HEK293 (cell line): ENCODE measurements around the gene ZNF106.

Experiments
- CTCF ChIA-PET: fragments of 350-600 bp; formaldehyde crosslinking; extraction: SDS; loops from one replicate; lab custom pipeline; 2021; ENCODE audit warnings: antibody characterized with exemption; lab: Yijun Ruan, JAX
- POLR2A ChIA-PET: fragments of 300-600 bp; formaldehyde crosslinking; extraction: SDS; loops from one replicate; lab custom pipeline; 2020; ENCODE audit warnings: antibody characterized with exemption, inconsistent platforms; lab: Yijun Ruan, JAX
- H3K27ac ChIP-seq: fragments of 200-500 bp; sonication (Bioruptor generic); 2 replicates; pipeline ENCODE4 v1.5.1; 2014; ENCODE audit warnings: low read depth, low read length, control low read depth, inconsistent platforms; ENCODE audit errors: extremely low read depth
- H3K36me3 ChIP-seq, 2 experiments: fragments of 200-500 bp in 1 of 2; sonication (Bioruptor generic) in 1 of 2; 1 replicate in 1 of 2; 2 replicates in 1 of 2; pipeline ENCODE4 v1.5.1; 2014 to 2017; ENCODE audit warnings: inconsistent platforms in 2 of 2, low read length in 2 of 2; ENCODE audit not compliant: control insufficient read depth in 2 of 2, insufficient read depth in 1 of 2
- H3K4me1 ChIP-seq: fragments of 200-500 bp; sonication (Bioruptor generic); 2 replicates; pipeline ENCODE4 v1.5.1; 2014; ENCODE audit warnings: mild to moderate bottlenecking, low read length, inconsistent platforms; ENCODE audit not compliant: control insufficient read depth, insufficient read depth
- H3K4me3 ChIP-seq: 2 replicates; pipeline ENCODE4 v1.5.1; 2011; ENCODE audit warnings: low read depth, mild to moderate bottlenecking, control low read depth, low read length, moderate library complexity
- H3K9me3 ChIP-seq: fragments of 200-500 bp; sonication (Bioruptor generic); 2 replicates; pipeline ENCODE4 v1.5.1; 2014; ENCODE audit warnings: low read depth, low read length, inconsistent platforms; ENCODE audit not compliant: control insufficient read depth, insufficient read depth
- BCL6B ChIP-seq: fragments of 450-650 bp; formaldehyde crosslinking; IDR thresholded peaks from 2 replicates; pipeline ENCODE4 v1.5.1; 2017; ENCODE audit warnings: missing biosample characterization, missing genetic modification characterization
- GFI1B ChIP-seq: fragments of 450-650 bp; formaldehyde crosslinking; IDR thresholded peaks from 2 replicates; pipeline ENCODE4 v1.5.1; 2016; ENCODE audit warnings: missing biosample characterization, missing genetic modification characterization
- HOXC10 ChIP-seq: sonication (generic); formaldehyde crosslinking; IDR thresholded peaks from 2 replicates; pipeline ENCODE4 v1.8.1; 2023; ENCODE audit warnings: mild to moderate bottlenecking, missing genetic modification reagents
- IKZF3 ChIP-seq: fragments of 450-650 bp; IDR thresholded peaks from 2 replicates; pipeline ENCODE4 v1.5.0; 2018; ENCODE audit warnings: missing biosample characterization, mild to moderate bottlenecking, missing genetic modification characterization, moderate library complexity
- KLF8 ChIP-seq: fragments of 450-650 bp; formaldehyde crosslinking; IDR thresholded peaks from 2 replicates; pipeline ENCODE4 v1.5.1; 2016; ENCODE audit warnings: missing biosample characterization, missing genetic modification characterization
- MEIS1 ChIP-seq: sonication (generic); formaldehyde crosslinking; IDR thresholded peaks from 2 replicates; pipeline ENCODE4 v1.8.1; 2022; ENCODE audit warnings: missing genetic modification reagents, mild to moderate bottlenecking, borderline replicate concordance
- PRDM10 ChIP-seq: fragments of 450-650 bp; formaldehyde crosslinking; IDR thresholded peaks from 2 replicates; pipeline ENCODE4 v1.5.1; 2016; ENCODE audit warnings: missing biosample characterization, missing genetic modification characterization
- PRDM4 ChIP-seq: fragments of 450-650 bp; formaldehyde crosslinking; IDR thresholded peaks from 2 replicates; pipeline ENCODE4 v1.5.1; 2017; ENCODE audit warnings: missing biosample characterization, missing genetic modification characterization
- PRDM6 ChIP-seq: fragments of 450-650 bp; formaldehyde crosslinking; IDR thresholded peaks from 2 replicates; pipeline ENCODE4 v1.5.1; 2017; ENCODE audit warnings: missing biosample characterization, missing genetic modification characterization
- ZFHX2 ChIP-seq: fragments of 450-650 bp; formaldehyde crosslinking; conservative IDR thresholded peaks from 2 replicates; pipeline ENCODE4 v1.5.1; 2016; ENCODE audit warnings: missing biosample characterization, missing genetic modification characterization
- ZFP41 ChIP-seq: fragments of 450-650 bp; formaldehyde crosslinking; IDR thresholded peaks from 2 replicates; pipeline ENCODE4 v1.5.1; 2016; ENCODE audit warnings: missing biosample characterization, missing genetic modification characterization, borderline replicate concordance
- ZNF221 ChIP-seq: fragments of 450-650 bp; formaldehyde crosslinking; IDR thresholded peaks from 2 replicates; pipeline ENCODE4 v1.5.1; 2017; ENCODE audit warnings: missing biosample characterization, missing genetic modification characterization, borderline replicate concordance
- ZNF292 ChIP-seq: fragments of 450-650 bp; formaldehyde crosslinking; IDR thresholded peaks from 2 replicates; pipeline ENCODE4 v1.5.1; 2016; ENCODE audit warnings: low read depth, missing biosample characterization, missing genetic modification characterization, borderline replicate concordance
- ZNF324 ChIP-seq: fragments of 450-650 bp; formaldehyde crosslinking; IDR thresholded peaks from 2 replicates; pipeline ENCODE4 v1.5.1; 2016; ENCODE audit warnings: missing biosample characterization, missing genetic modification characterization
- ZNF335 ChIP-seq: fragments of 450-650 bp; formaldehyde crosslinking; conservative IDR thresholded peaks from 2 replicates; pipeline ENCODE4 v1.5.1; 2016; ENCODE audit warnings: missing biosample characterization, missing genetic modification characterization
- ZNF416 ChIP-seq: fragments of 450-650 bp; formaldehyde crosslinking; IDR thresholded peaks from 2 replicates; pipeline ENCODE4 v1.5.1; 2016; ENCODE audit warnings: missing biosample characterization, missing genetic modification characterization
- ZNF521 ChIP-seq: fragments of 450-650 bp; formaldehyde crosslinking; IDR thresholded peaks from 2 replicates; pipeline ENCODE4 v1.5.1; 2017; ENCODE audit warnings: missing biosample characterization, mild to moderate bottlenecking, missing genetic modification characterization
- ZNF561 ChIP-seq: fragments of 450-650 bp; IDR thresholded peaks from 2 replicates; pipeline ENCODE4 v1.5.1; 2018; ENCODE audit warnings: missing biosample characterization, missing genetic modification characterization, borderline replicate concordance
- ZNF585B ChIP-seq: fragments of 450-650 bp; formaldehyde crosslinking; IDR thresholded peaks from 2 replicates; pipeline ENCODE4 v1.5.1; 2016; ENCODE audit warnings: missing biosample characterization, missing genetic modification characterization
- ZNF658 ChIP-seq: fragments of 450-650 bp; formaldehyde crosslinking; IDR thresholded peaks from 2 replicates; pipeline ENCODE4; 2016; ENCODE audit warnings: missing biosample characterization, missing genetic modification characterization
- ZNF704 ChIP-seq: fragments of 450-650 bp; formaldehyde crosslinking; IDR thresholded peaks from 2 replicates; pipeline ENCODE4 v1.5.1; 2016; ENCODE audit warnings: missing biosample characterization, missing genetic modification characterization
- ZNF768 ChIP-seq: fragments of 450-650 bp; formaldehyde crosslinking; IDR thresholded peaks from 2 replicates; pipeline ENCODE4 v1.5.1; 2018; ENCODE audit warnings: missing biosample characterization, mild to moderate bottlenecking, missing genetic modification characterization

Gene ZNF106

GRCh38 chr15:42498212-42499068 is 7.5 kb upstream of the ZNF106 start (continued):
- TF ChIP-seq PRDM4 (tag by site-specific recombination) = peak; percentile 52; the same call in 1 of the 2 replicates
- no peak for TF ChIP-seq ZNF704 (tag by site-specific recombination)
- TF ChIP-seq ZNF561 (tag by site-specific recombination) = no peak
- no peak for TF ChIP-seq ZFP41 (tag by site-specific recombination)
- TF ChIP-seq ZNF416 (tag by site-specific recombination) = no peak
- TF ChIP-seq ZFHX2 (tag by site-specific recombination) = peak; percentile 26; the same call in 1 of the 2 replicates
- TF ChIP-seq ZNF521 (tag by site-specific recombination) = no peak
- TF ChIP-seq PRDM6 (tag by site-specific recombination) = peak; percentile 20
- peak; percentile 60 for TF ChIP-seq ZNF585B (tag by site-specific recombination)

- POLR2A ChIA-PET = interaction anchor here (0.9 to 1.1 kb wide), 2 partner anchors 80 to 222 kb away, joined by 3 to 4 read pairs; partner anchors contain the start of genes GANC, STARD9 and TMEM87A
- H3K4me3 ChIP-seq = peak within 1 kb of the TSS; percentile 81
- H3K36me3 ChIP-seq = no peaks in the 10 kb centered on the region
- H3K9me3 ChIP-seq = no peaks in the 10 kb centered on the region
- H3K4me1 ChIP-seq = no peaks in the 10 kb centered on the region; the same call in 1 of the 2 replicates
- peak within 1 kb of the TSS; percentile 46; the same call in 1 of the 2 replicates for H3K27ac ChIP-seq
- CTCF ChIA-PET = interaction anchor here (1.0 kb wide), 2 partner anchors 24 to 110 kb away, joined by 3 read pairs; no protein-coding TSS in a partner anchor
- TF ChIP-seq BCL6B (tag by site-specific recombination) = no peak
- no peak for TF ChIP-seq KLF8
- TF ChIP-seq ZNF292 (tag by site-specific recombination) = no peak
- TF ChIP-seq ZNF335 (tag by site-specific recombination) = peak; percentile 95
- TF ChIP-seq GFI1B = no peak
- no peak for TF ChIP-seq ZNF658 (tag by site-specific recombination)
- TF ChIP-seq PRDM10 (tag by site-specific recombination) = peak; percentile 72
- TF ChIP-seq ZNF324 (tag by site-specific recombination) = no peak
- no peak for TF ChIP-seq ZNF768 (tag by site-specific recombination)
- TF ChIP-seq IKZF3 = no peak
- no peak for TF ChIP-seq ZNF221 (tag by site-specific recombination)
- no peak for TF ChIP-seq HOXC10 (CRISPR knock-in tag)
- no peak for TF ChIP-seq MEIS1 (CRISPR knock-in tag)
These were observed 4.6 kb upstream of the ZNF106 start, which contains the start of gene SNAP23 for GRCh38 chr15:42495361-42496212. Gene SNAP23, plus strand, starts transcription at chr15:42495634. Its CDS starts 16,213 bp downstream, at chr15:42511847.
